SJCRH30 (cell line): ENCODE results near the gene TYK2. TPM values are rescaled to one million over a fixed set of nuclear protein-coding genes. Genes with fewer than 3 reads are reported as not detected.
"Not testable (repeated sequence)": the region's sequence is repeated elsewhere in the genome, so short reads cannot be mapped to it uniquely, and the experiment has no call there.

Source experiments
- DNase-seq, 2 experiments: peaks; one replicate each; pipeline ENCODE4 v3.0.0-alpha.2; 2015 to 2020
- H3K27ac ChIP-seq: fragments of 250-450 bp; sonication (Bioruptor Pico); 2 replicates; pipeline ENCODE4 v1.5.1; 2020; ENCODE audit warnings: mild to moderate bottlenecking, moderate library complexity
- H3K27me3 ChIP-seq: fragments of 250-450 bp; sonication (Bioruptor Pico); 2 replicates; pipeline ENCODE4 v1.5.1; 2020; ENCODE audit warnings: mild to moderate bottlenecking, moderate library complexity
- H3K36me3 ChIP-seq: fragments of 250-450 bp; sonication (Bioruptor Pico); 2 replicates; pipeline ENCODE4 v1.5.1; 2020; ENCODE audit warnings: mild to moderate bottlenecking, moderate library complexity
- H3K4me1 ChIP-seq: fragments of 250-450 bp; sonication (Bioruptor Pico); 2 replicates; pipeline ENCODE4 v1.5.1; 2020; ENCODE audit warnings: mild to moderate bottlenecking, moderate library complexity
- H3K4me3 ChIP-seq: fragments of 250-450 bp; sonication (Bioruptor Pico); 2 replicates; pipeline ENCODE4 v1.5.1; 2020; ENCODE audit warnings: mild to moderate bottlenecking, moderate library complexity
- H3K9me3 ChIP-seq: fragments of 250-450 bp; sonication (Bioruptor Pico); replicated peaks from 2 replicates; pipeline ENCODE4 v1.5.1; 2020; ENCODE audit warnings: mild to moderate bottlenecking, moderate library complexity
- total RNA-seq: library from RNA; depleted of rRNA; stranded (reverse); fragments of >200 nt; shearing (Covaris generic); gene quantifications from 2 replicates; pipeline ENCODE4 v1.2.3, GENCODE V29; 2014

Gene TYK2
- total RNA-seq, 1 experiment from 2014 or later: 56.1 TPM

DNA sequence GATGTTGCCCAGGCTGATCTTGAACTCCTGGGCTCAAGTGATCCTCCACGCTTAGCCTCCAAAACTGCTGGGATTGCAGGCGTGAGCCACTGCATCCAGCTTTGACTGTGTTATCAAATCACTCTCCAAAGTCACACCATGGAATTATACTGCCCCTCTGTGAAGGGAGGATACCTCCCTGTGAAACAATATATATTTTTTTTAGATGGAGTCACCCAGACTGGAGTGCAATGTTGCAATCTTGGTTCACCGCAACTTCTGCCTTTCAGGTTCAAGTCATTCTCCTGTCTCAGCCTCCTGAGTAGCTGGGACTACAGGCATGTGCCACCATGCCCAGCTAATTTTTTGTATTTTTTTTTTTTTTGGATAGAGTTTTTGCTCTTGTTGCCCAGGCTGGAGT, 7.7 kb downstream of the TYK2 start:
- H3K27me3 ChIP-seq: no peaks in the 10 kb centered on the region
- no peak overlapping the region for H3K27ac ChIP-seq
- no peaks in the 10 kb centered on the region for H3K4me1 ChIP-seq
- H3K4me3 ChIP-seq: no peak overlapping the region
- no peak for DNase-seq
- H3K36me3 ChIP-seq: peaks cover 19% of the 10 kb centered on the region; the same call in 1 of the 2 replicates
- no peaks in the 10 kb centered on the region for H3K9me3 ChIP-seq

DNA sequence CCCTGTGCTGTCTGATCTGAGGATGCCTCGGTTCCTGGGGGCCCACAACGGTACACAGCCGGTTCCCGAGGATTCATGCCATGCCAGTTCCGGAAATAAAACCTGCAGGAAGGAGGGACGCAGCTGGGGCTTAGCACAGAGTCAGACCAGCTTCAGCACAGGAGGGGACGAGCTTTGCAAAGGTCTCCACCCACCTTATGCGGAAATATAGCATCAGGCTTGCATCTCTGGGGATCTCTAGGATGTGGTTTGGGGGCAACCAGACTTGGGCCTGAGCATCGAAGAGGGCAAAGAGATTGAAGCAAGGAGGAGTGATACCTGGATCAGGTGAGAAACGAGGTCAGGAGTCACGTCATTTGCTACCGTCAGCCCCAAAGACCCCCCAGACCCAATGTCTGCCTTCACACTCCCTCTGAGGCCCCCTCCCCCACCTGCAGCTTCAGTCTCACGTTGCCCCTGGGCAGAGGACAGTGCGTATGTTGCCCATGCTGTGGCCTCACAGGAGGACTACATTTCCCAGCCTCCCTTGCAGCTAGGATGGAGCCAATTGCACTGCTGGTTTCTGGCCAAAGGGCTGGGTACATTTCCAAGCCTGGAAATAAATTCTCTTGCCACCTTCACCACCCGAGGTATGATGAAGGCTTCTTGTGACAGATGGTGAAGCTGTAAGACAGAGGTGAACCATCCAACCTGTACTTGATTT, 12.1 kb downstream of the TYK2 start:
- no peaks in the 10 kb centered on the region for H3K4me1 ChIP-seq
- no peak overlapping the region for H3K27ac ChIP-seq
- no peaks in the 10 kb centered on the region for H3K9me3 ChIP-seq
- peaks cover 23% of the 10 kb centered on the region for H3K36me3 ChIP-seq
- DNase-seq: peak in 1 of 2 experiments; percentile 21
- no peak overlapping the region for H3K4me3 ChIP-seq
- no peaks in the 10 kb centered on the region for H3K27me3 ChIP-seq

DNA sequence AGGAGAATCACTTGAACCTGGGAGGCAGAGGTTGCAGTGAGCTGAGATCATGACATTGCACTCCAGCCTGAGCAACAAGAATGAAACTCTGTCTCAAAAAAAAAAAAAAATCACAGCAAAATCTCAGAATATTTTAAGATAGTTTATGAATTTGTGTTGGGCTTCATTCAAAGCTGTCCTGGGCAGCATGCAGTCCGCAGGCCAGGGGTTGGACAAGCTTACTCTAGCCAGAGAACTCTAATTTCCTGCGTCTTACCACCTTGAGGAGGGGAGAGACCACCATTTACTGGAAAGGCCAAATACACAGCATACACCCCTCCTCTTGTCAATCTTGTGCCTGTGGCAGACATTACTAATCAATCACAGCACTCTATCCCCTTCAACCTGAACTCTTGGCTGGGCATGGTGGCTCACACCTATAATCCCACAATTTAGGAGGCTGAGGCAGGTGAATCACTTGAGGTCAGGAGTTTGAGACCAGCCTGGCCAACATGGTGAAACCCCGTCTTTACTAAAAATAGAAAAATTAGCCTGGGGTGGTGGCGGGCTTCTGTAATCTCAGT, 13.3 kb downstream of the TYK2 start:
- peaks cover 23% of the 10 kb centered on the region for H3K36me3 ChIP-seq
- H3K27me3 ChIP-seq, DNase-seq, H3K9me3 ChIP-seq, H3K4me3 ChIP-seq, H3K4me1 ChIP-seq, H3K27ac ChIP-seq: not testable (repeated sequence)

DNA sequence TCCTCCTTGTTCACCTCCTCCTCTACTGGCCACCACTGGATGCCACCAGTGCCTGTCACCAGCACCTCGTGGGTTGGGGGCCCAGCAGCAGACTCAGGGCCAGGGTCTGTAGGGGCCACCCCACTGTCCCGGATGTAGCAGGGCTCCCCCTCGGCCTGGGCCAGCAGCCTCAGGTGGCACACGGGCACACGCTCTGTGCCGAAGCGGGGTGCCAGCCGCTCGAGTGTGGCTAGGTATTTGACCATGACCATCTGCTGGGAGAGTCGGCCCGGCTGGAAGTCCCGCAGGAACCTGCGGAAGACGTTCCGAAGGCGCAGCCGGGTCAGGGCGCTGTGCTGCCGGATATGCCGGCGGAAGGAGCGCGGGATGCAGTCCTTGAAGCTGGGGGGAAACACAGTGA, 14.9 kb downstream of the TYK2 start:
- Histone ChIP-seq H3K36me3 (peaks cover 28% of the 10 kb centered on the region), H3K27me3 (no peaks in the 10 kb centered on the region), H3K4me3 (no peak overlapping the region), H3K27ac (no peak overlapping the region), H3K9me3 (no peaks in the 10 kb centered on the region), H3K4me1 (no peaks in the 10 kb centered on the region)
- DNase-seq: no peak

DNA sequence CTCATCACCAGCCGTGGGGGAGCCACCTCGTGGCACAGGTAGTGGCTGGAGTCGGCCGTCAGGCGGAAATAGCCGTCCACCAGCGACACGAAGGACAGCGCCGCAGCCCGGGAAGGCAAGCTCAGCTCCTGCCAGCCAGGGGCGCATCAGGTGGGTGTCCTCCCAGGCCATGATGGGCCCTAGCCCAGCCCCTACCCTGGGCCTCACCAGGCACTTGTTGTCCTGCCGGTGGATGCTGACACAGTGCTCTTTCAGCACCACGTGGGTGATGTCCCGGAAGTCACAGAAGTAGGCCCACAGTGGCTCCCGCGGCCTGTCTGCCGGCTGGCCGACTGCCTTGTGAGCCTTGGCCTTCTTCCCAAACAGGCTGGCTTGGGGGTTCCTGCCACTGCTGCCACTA, 15.7 kb downstream of the TYK2 start:
- no peak overlapping the region for H3K27ac ChIP-seq
- no peak overlapping the region for H3K4me3 ChIP-seq
- H3K9me3 ChIP-seq: no peaks in the 10 kb centered on the region
- no peak for DNase-seq
- H3K27me3 ChIP-seq: no peaks in the 10 kb centered on the region
- H3K4me1 ChIP-seq: no peaks in the 10 kb centered on the region
- peaks cover 28% of the 10 kb centered on the region for H3K36me3 ChIP-seq

DNA sequence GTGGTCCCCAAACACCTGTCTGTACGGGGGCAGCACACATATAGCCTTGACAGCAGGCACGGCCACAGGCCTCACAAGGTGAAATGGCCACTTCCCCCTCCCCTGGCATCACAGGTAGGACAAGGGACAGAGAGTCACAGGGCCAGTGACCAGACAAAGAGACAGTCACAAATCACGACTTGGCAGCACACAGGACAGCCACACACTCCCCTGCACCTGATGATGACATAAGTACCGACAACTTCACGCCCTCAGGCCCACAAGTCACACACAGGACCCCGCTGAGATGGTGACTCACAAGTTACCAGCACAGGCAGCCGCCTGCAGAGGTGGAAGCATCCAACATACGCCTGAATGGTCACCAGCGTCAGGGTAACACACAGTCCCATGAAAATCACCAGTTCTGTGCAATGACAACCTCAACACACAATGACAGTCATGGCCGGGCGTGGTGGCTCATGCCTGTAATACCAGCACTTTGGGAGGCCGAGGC, 16.5 kb downstream of the TYK2 start:
- DNase-seq: no peak
- Histone ChIP-seq H3K27me3 (no peaks in the 10 kb centered on the region), H3K27ac (no peak overlapping the region), H3K4me3 (no peak overlapping the region), H3K9me3 (no peaks in the 10 kb centered on the region), H3K36me3 (peaks cover 23% of the 10 kb centered on the region), H3K4me1 (no peaks in the 10 kb centered on the region)

DNA sequence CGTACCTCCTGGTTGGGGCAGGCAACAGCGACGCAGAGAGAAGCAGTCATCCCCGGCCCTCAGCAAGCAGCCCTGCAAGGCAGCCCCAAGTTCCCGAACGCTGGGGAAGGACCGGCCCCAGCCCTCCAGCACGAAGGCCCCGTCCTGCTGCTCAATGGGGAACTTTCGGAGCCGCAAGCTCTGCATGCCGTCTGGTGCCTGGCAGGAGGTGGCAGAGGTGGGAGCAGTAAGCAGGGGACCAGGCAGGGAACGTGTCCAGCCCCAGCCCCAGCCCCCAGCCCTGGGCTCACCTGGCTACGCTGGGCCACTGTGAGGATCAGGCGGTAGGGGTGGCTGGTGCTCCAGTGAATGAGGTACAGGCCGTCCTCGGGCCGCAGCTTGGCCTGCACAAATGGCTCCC, 18.1 kb downstream of the TYK2 start:
- no peak for DNase-seq
- Histone ChIP-seq H3K4me1 (no peaks in the 10 kb centered on the region), H3K4me3 (no peak overlapping the region), H3K27me3 (no peaks in the 10 kb centered on the region), H3K36me3 (peaks cover 15% of the 10 kb centered on the region), H3K27ac (no peak overlapping the region), H3K9me3 (no peaks in the 10 kb centered on the region)

DNA sequence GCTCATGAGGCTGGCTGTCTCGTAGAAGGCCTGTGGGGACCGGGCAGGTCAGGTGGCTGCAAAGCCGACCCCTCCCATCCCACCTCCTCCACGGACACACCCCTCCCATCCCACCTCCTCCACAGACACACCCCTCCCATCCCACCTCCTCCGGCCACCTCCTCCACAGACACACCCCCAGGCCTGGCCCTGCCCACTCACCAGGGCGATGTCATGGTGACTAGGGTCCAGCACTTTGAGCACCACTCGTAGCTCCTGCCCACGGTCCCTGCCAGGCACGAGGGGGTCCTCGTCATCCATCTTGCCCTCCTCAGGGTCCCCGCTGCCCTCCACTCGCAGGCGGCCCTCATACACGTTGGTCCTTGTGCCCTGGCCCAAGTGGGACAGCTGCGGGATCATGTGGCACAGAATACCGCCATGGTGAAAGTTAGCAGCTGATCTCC, 18.8 kb downstream of the TYK2 start:
- Histone ChIP-seq H3K4me1 (no peaks in the 10 kb centered on the region), H3K27ac (no peak overlapping the region), H3K9me3 (no peaks in the 10 kb centered on the region), H3K4me3 (no peak overlapping the region), H3K27me3 (no peaks in the 10 kb centered on the region), H3K36me3 (peaks cover 10% of the 10 kb centered on the region; the same call in 1 of the 2 replicates)
- no peak for DNase-seq

DNA sequence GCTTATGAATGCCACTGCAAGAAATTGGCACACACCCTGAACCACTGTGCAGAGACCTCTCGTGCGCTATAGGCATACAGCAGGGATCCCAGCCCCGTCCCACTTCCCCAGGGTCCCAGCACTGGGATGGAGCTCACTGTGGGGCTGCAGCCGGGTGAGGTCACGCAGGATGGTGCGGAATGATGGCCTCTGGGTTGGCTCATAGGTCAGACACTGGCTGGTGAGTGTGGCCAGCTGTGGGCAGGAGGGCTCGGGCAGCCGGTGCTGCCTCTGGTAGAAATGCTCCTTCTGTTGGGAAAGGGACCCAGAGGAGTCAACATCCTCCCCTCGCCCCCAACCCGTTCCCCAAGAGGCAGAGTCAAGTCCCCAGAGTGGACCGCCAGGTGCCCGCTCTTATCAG, 23.9 kb downstream of the TYK2 start:
- no peaks in the 10 kb centered on the region for H3K27me3 ChIP-seq
- H3K4me3 ChIP-seq: no peak overlapping the region
- peaks cover 16% of the 10 kb centered on the region for H3K36me3 ChIP-seq
- no peak overlapping the region for H3K27ac ChIP-seq
- no peaks in the 10 kb centered on the region for H3K4me1 ChIP-seq
- no peak for DNase-seq
- no peaks in the 10 kb centered on the region for H3K9me3 ChIP-seq

DNA sequence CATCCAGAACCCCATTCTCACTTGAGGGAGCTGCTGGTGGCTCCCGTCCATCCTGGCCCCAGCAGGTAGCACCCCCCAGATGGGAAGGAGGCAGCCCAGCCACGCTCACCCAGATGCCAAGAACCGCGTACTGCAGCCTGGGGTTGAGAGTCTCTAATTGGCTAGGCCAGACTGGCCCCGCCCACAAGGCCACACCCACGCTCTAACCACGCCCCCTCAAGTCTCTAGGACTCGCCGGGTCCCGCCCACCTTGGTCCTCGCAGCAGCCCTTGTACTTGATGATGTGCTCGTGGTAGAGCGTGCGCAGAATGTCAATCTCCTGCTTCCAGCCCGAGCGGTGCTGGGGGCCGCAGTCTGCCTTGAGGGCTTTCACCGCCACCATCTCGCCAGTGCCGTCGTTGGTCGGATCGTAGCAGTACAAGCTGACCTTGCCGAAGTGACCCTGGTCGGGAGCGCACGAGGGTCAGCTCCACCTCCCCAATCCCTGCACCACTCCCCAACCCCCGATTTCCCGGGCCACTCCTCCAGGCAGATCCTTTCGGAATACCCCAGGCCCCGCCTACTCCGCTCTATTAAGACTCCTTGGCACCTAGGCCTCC, 26.5 kb downstream of the TYK2 start:
- Histone ChIP-seq H3K9me3 (no peaks in the 10 kb centered on the region), H3K27ac (no peak overlapping the region), H3K4me1 (no peaks in the 10 kb centered on the region), H3K36me3 (peaks cover 11% of the 10 kb centered on the region), H3K4me3 (no peak overlapping the region), H3K27me3 (no peaks in the 10 kb centered on the region)
- DNase-seq: peak; percentile 31 to 40

DNA sequence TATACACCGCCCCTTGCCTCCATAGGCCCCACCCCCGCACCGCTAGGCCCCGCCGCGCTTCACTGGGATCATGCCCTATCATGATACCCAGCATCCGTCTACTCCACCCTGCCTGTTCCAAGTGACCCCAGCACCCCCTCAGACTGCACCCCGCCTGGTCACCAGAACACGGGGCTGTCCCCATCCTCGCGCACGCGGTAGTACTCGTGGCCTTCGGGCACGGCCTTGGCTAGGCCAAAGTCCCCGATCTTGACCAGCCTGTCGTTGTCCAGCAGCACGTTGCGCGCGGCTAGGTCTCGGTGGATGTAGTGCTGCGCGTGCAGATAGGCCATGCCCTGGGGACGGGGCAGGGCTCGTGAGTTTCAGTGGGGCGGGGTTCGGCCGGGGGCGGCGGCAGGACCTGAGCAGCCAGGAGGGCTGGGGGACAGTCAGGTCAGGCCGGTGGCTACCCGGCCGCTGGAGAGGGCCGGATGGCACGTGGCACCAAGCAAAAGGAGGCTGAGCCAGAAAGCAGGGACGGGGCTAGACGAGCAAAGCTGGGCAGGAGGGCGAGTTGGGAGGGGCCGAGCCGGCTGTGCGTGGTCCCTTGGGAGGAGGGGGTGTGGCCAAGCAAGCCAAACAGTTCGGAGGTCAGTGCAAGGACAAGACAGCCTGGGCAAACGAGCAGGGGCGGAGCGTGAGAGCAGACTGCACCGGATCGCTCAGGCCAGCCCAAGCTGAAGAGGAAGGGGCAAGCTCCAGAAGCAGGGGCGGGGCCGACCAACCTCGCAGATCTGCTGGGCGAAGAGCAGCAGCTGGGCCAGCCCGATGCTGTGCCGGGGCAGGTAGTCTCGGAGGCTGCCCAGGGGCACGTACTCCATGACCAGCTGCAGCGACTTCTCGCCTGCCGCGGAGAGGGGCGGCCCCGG, 27.4 kb downstream of the TYK2 start:
- H3K4me1 ChIP-seq: no peaks in the 10 kb centered on the region
- no peaks in the 10 kb centered on the region for H3K9me3 ChIP-seq
- H3K36me3 ChIP-seq: peaks cover 11% of the 10 kb centered on the region
- DNase-seq: no peak
- H3K27me3 ChIP-seq: no peaks in the 10 kb centered on the region
- no peak overlapping the region for H3K4me3 ChIP-seq
- H3K27ac ChIP-seq: no peak overlapping the region

DNA sequence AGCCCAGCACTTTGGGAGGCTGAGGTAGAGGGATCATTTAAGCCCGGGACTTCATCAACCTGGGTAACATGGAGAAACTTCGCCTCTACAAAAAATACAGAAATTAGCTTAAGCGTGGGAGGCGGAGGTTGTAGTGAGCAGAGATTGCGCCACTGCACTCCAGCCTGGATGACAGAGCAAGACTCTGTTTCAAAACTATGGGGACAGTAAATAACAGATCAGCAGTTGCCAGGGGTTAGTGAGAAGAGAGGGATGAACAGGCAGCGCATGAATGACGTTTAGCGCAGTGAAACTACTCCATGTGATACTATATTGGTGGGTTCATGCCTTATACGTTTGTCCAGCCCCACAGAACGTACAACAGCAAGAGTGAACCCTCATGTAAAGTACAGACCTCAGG, 33.9 kb downstream of the TYK2 start:
- Histone ChIP-seq H3K4me1 (no peaks in the 10 kb centered on the region), H3K27ac (no peak overlapping the region), H3K36me3 (no peaks in the 10 kb centered on the region; the same call in 1 of the 2 replicates), H3K27me3 (no peaks in the 10 kb centered on the region), H3K9me3 (no peaks in the 10 kb centered on the region), H3K4me3 (no peak overlapping the region)
- no peak for DNase-seq

DNA sequence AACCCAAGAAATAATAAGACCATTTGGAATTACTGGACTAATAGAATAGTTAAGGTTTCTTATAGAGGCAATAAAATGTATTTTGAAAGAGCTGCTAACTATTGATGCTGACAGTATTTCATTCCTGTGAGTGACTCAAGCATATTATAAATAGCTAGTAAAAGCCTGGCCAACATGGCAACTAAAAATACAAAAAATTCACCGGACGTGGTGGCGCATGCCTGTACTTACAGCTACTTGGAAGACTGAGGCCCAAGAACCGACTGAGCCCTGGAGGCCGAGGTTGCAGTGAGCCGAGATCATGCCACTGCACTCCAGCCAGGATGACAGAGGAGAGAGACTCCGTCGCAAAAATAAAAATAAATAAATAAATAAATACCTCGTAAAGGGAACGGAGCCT, 35.6 kb downstream of the TYK2 start:
- DNase-seq: no peak

DNA sequence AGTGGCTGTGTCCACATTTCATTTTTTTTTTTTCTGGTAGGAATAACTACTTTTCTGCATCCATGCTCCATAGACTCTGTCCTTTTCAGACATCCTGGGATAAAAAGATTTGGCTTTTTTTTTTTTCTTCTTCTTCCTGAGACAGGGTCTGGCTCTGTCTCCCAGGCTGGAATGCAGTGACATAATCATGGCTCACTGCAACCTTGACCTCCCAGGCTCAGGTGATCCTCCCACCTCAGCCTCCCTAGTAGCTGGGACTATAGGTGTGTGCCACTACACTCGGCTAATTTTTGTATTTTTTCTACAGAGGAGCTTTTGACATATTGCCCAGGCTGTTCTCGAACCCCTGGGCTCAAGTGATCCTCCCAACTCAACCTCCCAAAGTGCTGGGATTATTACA, 36.9 kb downstream of the TYK2 start:
- DNase-seq: no peak
- Histone ChIP-seq H3K36me3 (no peaks in the 10 kb centered on the region), H3K4me3 (no peak overlapping the region), H3K9me3 (no peaks in the 10 kb centered on the region), H3K27me3 (no peaks in the 10 kb centered on the region), H3K4me1 (no peaks in the 10 kb centered on the region), H3K27ac (no peak overlapping the region)

More for the DNA sequence above, 35.6 kb downstream of the TYK2 start:
- Histone ChIP-seq H3K36me3 (no peaks in the 10 kb centered on the region), H3K27me3 (no peaks in the 10 kb centered on the region), H3K27ac (no peak overlapping the region), H3K4me3 (no peak overlapping the region), H3K4me1 (no peaks in the 10 kb centered on the region), H3K9me3 (no peaks in the 10 kb centered on the region)

DNA sequence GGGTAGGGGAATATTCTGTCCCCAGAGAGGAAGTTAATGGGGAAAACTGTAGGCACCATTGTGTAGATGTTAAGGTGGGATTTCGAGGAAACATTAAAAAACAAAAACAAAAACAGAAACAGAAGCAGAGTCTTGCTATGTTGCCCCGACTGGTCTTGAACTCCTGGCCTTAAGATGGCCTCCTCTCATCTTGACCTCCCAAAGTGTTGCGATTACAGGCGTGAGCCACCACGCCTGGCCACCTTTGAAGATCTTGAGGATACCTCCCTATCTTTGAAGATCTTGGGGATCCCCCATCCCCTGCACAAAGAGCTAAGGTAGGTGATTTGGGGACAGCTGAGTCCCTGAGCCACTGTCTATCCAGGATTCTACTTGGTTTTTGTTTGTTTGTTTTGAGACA, 40.4 kb downstream of the TYK2 start:
- Histone ChIP-seq H3K9me3 (no peaks in the 10 kb centered on the region), H3K4me3 (no peak overlapping the region), H3K4me1 (no peaks in the 10 kb centered on the region), H3K36me3 (no peaks in the 10 kb centered on the region), H3K27ac (no peak overlapping the region), H3K27me3 (no peaks in the 10 kb centered on the region)
- DNase-seq: no peak
